ENCODE data around the gene ADAMTS8. TPM values are rescaled to one million over a fixed set of nuclear protein-coding genes. Genes with fewer than 3 reads are reported as not detected.

ADAMTS8 gene
- polyA plus RNA-seq, 1 donor (not counting 4 experiments of a cell fraction or from before 2014, with no cell fraction given), result not detected

DNA sequence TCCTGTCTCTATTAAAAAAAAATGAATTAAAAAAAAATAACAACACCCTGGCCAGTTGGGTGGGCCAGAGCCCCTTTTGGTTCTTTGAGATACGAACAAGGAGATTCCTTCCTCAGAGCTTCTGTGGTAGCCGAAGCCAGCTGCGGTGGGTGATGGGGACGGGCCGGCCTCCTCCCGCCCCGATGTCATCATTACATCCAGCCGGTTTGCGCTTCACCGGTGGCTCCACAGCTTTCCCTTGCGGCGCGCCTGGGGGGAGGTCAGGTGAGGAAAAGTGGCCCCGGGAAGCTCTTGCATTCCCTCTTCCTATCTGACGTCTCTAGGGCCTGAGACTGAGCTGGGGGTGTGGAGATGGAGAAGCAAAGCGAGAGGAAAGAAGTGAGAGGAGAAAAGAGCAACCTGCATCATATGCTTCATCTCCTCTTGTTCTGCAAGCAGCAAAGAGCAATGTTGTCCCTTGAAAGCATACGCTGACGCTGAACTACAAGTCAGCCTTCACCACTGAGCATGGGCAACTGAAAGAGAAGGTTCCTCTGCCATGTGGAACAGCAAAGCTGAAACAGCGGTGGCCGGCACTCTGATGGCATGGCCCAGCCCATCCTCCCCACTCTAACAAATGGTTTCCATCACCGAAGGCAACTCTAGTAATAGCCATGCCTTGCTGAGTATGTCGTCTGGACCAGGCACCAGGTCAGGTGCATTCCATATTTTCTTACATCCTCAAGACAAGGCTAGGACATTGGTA lies 6.0 kb downstream of the ADAMTS8 start:
- Histone ChIP-seq H2AFZ (ENCODE audit: control insufficient read depth, low read length) (no peak overlapping the region), H3K36me3 (ENCODE audit: control insufficient read depth in 2 of 2, extremely low read depth in 1 of 2, insufficient read depth in 2 of 2, low read length in 2 of 2) (no peaks in the 10 kb centered on the region), H3K4me2 (ENCODE audit: control insufficient read depth, extremely low read depth, insufficient read depth, low read depth, low read length) (no peak overlapping the region), H3K9ac (ENCODE audit: control insufficient read depth, extremely low read depth, insufficient read depth, low read length) (no peak overlapping the region), H3K79me2 (ENCODE audit: control insufficient read depth, insufficient read depth, low read length) (no peaks in the 10 kb centered on the region), H4K20me1 (ENCODE audit: control insufficient read depth, extremely low read depth, insufficient read depth, low read length) (no peaks in the 10 kb centered on the region), H3K4me3 (ENCODE audit: control insufficient read depth in 2 of 3, extremely low read depth in 1 of 3, insufficient read depth in 2 of 3, low read depth in 1 of 3, low read length in 3 of 3) (no peak overlapping the region), H3K27ac (ENCODE audit: control insufficient read depth, insufficient read depth, low read length) (no peak overlapping the region), H3K4me1 (ENCODE audit: control insufficient read depth, extremely low read depth, insufficient read depth, low read length) (peaks cover 6% of the 10 kb centered on the region), H3K27me3 (ENCODE audit: control insufficient read depth, extremely low read depth, insufficient read depth, low read length) (peaks cover 56% of the 10 kb centered on the region), H3K9me1 (ENCODE audit: control insufficient read depth, extremely low read depth, insufficient read depth, low read length) (no peaks in the 10 kb centered on the region), H3K9me3 (ENCODE audit: control insufficient read depth, low read depth, low read length) (no peaks in the 10 kb centered on the region)
- no peak for TF ChIP-seq EZH2 (IDR thresholded peaks at IDR 0.05; ENCODE audit: low read length)
- TF ChIP-seq, protein P1, sequence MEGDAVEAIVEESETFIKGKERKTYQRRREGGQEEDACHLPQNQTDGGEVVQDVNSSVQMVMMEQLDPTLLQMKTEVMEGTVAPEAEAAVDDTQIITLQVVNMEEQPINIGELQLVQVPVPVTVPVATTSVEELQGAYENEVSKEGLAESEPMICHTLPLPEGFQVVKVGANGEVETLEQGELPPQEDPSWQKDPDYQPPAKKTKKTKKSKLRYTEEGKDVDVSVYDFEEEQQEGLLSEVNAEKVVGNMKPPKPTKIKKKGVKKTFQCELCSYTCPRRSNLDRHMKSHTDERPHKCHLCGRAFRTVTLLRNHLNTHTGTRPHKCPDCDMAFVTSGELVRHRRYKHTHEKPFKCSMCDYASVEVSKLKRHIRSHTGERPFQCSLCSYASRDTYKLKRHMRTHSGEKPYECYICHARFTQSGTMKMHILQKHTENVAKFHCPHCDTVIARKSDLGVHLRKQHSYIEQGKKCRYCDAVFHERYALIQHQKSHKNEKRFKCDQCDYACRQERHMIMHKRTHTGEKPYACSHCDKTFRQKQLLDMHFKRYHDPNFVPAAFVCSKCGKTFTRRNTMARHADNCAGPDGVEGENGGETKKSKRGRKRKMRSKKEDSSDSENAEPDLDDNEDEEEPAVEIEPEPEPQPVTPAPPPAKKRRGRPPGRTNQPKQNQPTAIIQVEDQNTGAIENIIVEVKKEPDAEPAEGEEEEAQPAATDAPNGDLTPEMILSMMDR (optimal IDR thresholded peaks at IDR 0.05 in 1 of 3, IDR thresholded peaks at IDR 0.05 in 1 of 3, conservative IDR thresholded peaks at IDR 0.05 in 1 of 3; ENCODE audit: extremely low read depth in 1 of 3, insufficient read depth in 2 of 3, low read length in 3 of 3), result no peak
- dilution Hi-C loops (cut with MboI; ENCODE audit: extremely low pct_ligation_motif_present, low sequenced_read_pairs), result no loop called here
- no peak for FAIRE-seq
- no peak for DNase-seq (ENCODE audit: low read depth, low spot score)

DNA sequence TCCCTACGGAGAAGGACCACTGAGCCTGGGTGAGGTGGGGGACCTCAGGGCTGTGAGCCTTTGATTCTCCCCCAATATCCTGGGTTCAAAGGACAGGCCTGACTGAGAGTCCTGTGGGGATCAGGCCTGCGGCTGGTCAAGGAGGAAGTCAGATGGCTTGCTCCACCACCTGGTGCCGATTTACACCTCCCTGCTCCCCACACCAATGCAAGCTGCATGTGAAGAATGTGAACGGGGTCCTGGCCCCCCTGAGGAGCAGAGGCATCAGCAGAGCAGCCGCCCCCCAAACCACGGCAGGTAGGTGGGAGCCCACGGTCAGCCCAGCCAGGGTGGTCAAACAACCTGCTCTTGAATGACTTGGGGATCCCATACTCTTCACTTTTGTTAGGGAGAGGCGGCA lies 6.7 kb downstream of the ADAMTS8 start:
- peaks cover 48% of the 10 kb centered on the region for H3K27me3 ChIP-seq (ENCODE audit: control insufficient read depth, extremely low read depth, insufficient read depth, low read length)
- no peak for FAIRE-seq

More for the DNA sequence above, 6.7 kb downstream of the ADAMTS8 start:
- Histone ChIP-seq H2AFZ (ENCODE audit: control insufficient read depth, low read length) (no peak overlapping the region), H3K79me2 (ENCODE audit: control insufficient read depth, insufficient read depth, low read length) (no peaks in the 10 kb centered on the region), H3K9ac (ENCODE audit: control insufficient read depth, extremely low read depth, insufficient read depth, low read length) (no peak overlapping the region), H3K27ac (ENCODE audit: control insufficient read depth, insufficient read depth, low read length) (no peak overlapping the region), H3K4me1 (ENCODE audit: control insufficient read depth, extremely low read depth, insufficient read depth, low read length) (peaks cover 6% of the 10 kb centered on the region), H3K9me1 (ENCODE audit: control insufficient read depth, extremely low read depth, insufficient read depth, low read length) (no peaks in the 10 kb centered on the region), H3K9me3 (ENCODE audit: control insufficient read depth, low read depth, low read length) (no peaks in the 10 kb centered on the region), H3K4me3 (ENCODE audit: control insufficient read depth in 2 of 3, extremely low read depth in 1 of 3, insufficient read depth in 2 of 3, low read depth in 1 of 3, low read length in 3 of 3) (no peak overlapping the region), H3K36me3 (ENCODE audit: control insufficient read depth in 2 of 2, extremely low read depth in 1 of 2, insufficient read depth in 2 of 2, low read length in 2 of 2) (no peaks in the 10 kb centered on the region), H3K4me2 (ENCODE audit: control insufficient read depth, extremely low read depth, insufficient read depth, low read depth, low read length) (no peak overlapping the region), H4K20me1 (ENCODE audit: control insufficient read depth, extremely low read depth, insufficient read depth, low read length) (no peaks in the 10 kb centered on the region)
- DNase-seq (ENCODE audit: low read depth, low spot score), result no peak
- TF ChIP-seq EZH2 (IDR thresholded peaks at IDR 0.05; ENCODE audit: low read length), result no peak
- TF ChIP-seq, protein P1 (optimal IDR thresholded peaks at IDR 0.05 in 1 of 3, IDR thresholded peaks at IDR 0.05 in 1 of 3, conservative IDR thresholded peaks at IDR 0.05 in 1 of 3; ENCODE audit: extremely low read depth in 1 of 3, insufficient read depth in 2 of 3, low read length in 3 of 3), result no peak
- dilution Hi-C loops (cut with MboI; ENCODE audit: extremely low pct_ligation_motif_present, low sequenced_read_pairs), result no loop called here
